NCI-H1436 (cell line): ENCODE data around the gene CHRNA9.

ENCODE experiments used
- DNase-seq: peaks from one replicate; lab custom pipeline; 2025; lab: John Stamatoyannopoulos, UW

CHRNA9 gene

DNA sequence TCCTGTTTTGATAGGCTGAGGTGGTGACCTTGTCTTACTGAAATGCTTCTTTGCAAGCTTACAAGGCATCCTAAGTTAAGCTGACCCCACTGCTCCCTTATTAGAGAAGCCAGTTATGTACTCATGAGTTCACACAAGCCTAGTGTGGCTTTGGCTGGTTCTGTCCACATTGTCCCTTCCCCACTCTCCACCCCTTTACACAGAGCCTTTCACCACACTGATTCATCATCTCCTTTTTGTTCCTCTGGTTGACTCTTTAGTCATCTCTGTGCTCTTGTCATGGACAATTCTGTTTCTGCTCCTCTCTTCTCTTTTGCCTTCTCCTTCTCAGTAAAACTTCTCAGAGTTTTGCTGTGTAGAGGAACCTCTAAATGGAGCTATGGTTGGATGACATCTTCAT is 4.9 kb downstream of the CHRNA9 start:
- DNase-seq = no peak

DNA sequence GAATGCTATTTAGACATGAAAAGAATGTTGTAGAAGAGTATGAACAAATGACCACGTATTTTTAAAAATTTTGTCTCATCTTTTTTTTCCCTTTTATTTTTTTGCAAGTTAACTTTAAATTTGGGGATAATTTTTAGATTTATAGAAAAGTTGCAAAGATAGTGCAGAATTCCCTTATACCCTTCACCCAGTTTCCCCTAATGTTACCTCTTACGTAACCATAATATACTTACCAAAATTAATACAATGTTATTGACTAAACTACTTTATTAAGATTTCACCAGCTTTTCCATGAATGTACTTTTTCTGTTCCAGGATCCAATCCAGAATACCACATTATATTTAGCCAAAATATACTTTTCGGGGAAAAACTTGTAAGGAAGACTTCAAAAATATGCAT is 12.3 kb downstream of the CHRNA9 start:
- DNase-seq = no peak

DNA sequence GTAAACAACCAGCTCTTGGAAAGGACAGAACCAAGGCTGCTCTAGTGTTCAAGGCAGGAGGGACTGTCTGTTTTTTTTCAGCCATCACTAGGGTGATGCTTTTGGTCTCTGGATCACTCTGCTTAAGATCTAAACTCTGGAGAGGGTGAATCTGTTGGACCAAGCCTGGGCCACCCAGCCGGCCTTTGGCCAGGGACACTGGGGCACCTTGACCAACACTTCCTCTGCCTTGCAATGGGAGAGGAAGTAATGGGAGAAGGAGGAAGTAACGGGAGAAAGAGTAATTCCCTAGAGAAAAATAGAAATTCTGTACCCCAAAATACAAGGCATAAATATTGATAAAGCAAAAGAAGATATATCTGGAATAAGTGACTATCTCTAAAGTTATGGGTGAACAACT is 12.9 kb downstream of the CHRNA9 start:
- no peak for DNase-seq

DNA sequence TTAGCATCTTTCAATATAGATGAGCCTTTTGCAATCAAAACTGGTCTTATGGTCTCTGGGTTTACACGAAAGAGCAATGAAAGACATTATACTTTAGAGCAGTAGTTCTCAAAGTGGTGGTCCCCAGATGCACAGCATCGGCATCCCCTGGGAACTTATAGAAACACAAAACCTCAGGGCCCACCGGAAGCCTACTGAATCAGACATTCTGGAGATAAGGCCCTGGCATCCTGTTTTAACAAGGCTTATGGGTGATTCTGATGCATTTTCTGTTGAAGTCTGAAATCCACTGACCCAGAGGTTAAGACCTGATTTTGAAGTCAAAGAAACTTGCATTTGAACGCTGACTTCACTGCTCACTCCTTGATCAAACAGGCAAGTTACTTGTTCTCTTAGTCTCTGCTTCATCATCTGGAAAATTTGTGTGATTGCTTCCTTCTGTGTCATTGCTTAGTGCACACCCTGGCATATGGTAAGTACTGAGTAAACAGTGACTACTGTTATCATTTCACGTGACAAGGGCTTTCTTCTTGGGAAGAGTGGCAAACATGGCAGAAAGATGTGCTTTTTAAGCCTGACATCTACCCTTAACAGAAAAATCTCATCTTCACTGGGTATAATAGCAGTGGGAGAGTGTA is 14.5 kb downstream of the CHRNA9 start:
- DNase-seq = peak; percentile 7

DNA sequence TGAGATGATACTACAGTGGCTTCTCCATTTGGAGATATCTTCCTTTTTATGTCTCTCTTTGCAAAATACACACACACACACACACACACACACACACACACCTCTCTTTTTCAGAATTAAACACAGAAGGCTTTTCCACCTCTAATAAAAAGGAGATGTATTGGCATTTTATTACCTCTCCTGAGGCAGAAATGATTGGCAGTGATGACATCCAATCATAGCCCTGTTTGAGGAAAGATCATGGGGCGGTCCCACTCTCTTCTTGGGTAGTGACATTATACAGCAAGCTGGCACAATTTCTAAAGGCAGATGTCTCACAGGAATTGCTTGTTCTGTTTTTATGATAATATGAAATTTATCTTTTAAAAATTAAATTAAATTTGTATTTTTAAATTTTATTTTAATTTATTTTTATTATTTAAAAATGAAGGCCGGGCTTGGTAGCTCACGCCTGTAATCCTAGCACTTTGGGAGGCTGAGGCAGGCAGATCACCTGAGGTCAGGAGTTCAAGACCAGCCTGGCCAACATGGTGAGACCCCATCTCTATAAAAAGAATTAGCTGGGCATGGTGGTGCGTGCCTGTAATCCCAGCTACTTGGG is 15.6 kb downstream of the CHRNA9 start:
- DNase-seq = no peak

DNA sequence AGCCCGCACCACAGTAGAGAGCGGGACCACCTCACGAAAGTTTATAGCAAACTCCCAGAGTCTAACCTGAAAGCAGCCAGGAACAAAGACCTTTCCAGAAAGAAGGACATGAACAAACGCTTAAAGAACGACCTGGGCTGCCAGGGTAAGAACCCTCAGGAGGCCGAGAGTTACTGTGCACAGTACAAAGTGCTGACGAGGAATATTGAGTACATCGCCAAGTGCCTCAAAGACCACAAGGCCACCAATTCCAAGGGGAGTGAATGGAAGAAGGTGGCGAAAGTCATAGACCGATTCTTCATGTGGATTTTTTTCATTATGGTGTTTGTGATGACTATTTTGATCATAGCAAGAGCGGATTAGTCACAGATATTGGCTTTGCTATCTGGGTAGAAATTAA is 19.0 kb downstream of the CHRNA9 start:
- no peak for DNase-seq

DNA sequence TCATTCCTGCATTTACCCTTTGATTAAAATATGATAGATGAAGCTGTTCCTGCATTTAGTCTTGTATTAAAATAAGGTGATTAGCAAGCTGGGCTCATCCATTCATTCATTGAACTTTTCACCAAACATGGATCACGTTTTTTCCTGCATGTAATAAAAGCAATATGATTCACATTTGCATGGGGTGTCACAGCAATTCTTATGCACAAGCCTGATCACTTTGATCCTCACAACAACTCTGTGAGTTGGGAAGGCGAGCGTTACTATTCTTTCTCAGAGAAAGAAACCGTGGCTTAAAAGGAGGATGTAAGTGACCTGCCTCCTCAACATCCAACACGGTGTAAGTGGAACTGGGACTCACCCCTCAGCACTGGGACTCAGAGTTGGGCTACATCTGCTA is 20.0 kb downstream of the CHRNA9 start:
- no peak for DNase-seq

DNA sequence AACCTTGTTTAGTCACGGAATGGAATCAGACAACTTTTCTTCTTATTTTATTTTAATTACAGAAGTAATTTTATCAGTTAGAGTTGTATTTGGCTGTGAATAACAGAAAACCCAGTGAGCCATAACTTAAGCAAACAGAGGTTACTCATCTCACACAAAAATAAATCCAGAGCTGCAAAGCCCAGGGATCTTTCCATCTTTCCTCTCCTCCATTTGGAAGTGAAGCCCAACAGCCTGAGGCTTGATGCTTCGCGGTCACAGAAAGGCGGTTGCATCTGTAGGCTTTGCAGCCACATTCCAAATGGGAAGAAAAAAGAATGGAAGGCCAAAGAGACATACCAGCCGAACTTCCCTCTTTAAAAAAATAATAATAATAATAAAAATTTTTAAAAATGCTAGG is 22.6 kb downstream of the CHRNA9 start:
- no peak for DNase-seq

DNA sequence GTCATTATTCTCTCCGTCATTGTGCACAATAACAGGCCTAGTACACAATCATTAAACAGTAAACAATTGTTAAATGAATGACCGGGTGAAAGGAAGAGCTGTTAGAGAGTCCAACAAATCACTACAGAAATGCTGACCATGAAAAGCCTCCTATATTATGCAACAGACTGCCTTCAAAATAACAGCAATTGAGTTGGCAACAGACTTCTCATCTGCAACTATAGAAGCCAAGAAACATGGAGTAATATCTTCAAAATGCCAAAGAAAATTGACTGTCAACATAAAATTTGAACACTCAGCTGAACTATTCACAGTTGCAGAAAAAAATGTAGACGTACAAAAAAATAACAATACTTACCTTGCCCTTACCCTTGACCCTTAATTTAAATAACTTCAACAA is 26.2 kb downstream of the CHRNA9 start:
- DNase-seq = no peak

DNA sequence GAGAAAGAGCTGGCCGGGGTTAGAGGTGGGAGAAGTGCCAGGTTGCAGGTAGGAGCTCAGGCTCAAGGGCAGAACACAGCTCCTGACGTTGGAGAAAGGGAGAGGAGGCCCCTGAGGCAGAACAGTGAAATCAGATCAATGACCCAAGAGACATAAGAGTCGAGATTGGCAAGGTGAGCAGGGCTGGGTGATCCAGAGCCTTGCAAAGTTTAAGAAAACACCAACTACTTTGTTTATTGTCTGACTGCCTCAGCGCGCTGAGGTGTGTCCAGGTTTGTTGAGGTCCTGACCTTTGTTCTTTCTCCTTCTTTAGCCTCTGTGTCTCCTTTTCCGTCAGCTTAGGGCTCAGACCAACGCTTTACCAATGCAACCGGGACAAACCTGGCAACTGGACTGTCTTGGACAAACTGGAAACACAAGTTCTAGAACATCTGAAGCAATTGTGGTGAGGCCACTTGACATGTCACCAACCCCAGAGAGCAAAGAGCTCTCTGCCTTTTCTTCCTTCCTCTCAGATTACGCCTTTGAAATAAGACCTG is 28.3 kb downstream of the CHRNA9 start:
- DNase-seq = no peak

DNA sequence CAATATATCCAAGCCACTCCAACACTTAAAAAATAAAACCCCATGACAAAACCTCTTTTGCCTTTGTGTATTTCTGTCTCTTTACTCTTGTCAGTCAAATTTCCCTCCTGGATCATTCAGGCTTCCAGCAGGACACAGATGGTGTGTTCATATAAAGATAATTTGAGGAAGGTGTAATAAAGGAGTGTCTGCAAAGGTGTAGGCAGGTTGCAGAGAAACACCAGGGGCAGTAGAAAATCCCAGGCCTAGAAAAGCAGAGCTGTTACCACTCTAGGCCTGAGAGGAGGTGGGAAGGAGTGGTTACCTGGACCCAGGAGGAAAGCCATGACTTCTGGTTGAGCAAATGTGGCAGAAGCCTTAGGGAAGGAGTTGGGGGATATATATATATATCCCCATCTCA is 28.8 kb downstream of the CHRNA9 start:
- DNase-seq = no peak

DNA sequence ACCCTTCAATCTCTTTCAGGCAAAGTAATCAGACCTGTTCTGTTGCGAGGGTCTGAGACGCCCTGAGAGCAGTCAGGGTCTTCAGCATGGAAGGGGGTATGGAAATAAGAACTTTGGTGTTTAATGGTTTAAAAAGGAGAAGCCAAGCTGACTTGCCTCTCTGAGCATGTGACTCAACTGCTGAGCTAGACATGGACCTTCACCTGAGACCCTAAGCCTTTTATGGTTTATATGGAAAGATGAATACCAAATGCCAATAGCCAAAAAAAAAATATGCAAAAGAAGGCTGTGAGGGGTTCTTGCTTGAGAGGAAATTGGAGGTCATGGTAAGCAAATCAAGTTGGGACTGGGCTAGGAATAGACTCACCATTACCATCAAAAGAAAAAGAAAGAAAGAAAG is 30.6 kb downstream of the CHRNA9 start:
- DNase-seq = no peak

DNA sequence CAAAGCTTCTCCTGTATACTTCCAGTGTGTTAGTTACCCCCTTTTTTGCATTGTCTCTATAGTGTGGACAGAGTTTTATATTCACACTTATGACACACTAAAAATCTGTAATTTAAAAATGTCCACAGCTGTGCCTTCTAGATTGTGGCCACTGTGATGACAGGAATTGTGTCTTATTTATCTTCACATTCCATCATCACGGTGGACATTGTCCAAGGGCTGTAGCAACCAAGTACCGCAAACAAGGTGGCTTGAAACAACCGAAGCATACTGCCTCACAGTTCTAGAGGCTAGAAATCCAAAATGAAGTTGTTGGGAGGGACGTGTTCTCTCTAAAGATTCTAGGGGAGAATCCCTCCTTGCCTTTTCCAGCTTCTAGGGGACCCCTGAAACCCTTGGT is 32.3 kb downstream of the CHRNA9 start:
- no peak for DNase-seq

DNA sequence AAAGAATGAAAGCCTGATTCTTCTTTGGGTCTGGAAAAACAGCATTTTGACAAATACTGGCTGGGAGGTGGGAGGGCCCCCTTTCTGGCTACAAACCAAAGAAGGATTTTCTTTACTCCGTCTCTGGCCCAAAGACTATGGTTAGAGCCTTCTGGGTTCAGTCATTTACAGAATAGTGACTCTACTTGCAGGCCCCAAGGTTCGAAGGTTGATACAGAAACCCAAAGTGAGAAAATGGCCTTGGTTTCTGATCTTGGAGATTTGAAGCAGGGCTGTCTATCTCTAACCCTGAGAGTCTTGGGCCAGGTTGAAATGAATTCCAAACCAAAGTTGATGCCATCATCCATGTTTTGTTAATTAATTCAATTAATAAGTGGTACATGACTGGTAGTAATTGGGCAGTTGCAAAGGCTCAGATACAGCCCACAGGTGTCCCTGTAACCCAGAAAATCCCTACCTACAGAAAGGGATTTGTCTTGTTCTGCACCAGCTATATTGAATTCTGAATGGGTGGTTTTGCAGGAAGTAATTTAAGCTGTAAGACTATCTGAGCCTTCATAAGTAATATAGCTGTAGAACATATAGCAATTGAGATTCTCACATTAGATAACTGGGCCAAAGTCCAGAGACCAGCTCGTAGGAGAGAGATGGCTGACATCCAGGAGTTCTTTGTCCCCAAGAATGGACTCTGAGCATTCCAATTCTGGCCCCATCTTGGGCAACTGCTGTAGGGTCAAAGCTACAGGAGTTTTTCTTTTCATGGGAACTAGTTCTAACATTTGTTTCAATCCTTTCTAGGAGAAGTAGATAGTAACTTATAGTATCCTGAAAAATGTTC is 34.5 kb downstream of the CHRNA9 start:
- no peak for DNase-seq

DNA sequence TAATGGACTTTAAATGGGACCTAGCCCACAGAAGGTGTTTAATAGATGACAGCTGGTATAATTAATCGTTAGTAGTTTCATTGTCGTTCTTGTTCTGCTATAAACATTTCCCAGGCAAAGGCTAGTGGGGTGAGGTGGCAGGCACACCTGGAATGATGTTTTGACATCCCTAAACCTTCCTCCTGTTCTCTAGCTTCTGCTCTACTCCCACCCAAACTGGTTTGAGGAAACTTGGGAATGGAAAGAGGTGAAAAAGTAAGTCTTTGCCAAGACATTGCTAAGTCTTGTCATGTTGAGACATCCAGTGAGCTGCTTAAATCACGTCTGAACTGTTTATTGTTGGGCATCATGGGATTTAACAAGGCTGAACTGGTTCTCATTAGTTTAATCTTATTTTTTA is 37.5 kb downstream of the CHRNA9 start:
- no peak for DNase-seq

DNA sequence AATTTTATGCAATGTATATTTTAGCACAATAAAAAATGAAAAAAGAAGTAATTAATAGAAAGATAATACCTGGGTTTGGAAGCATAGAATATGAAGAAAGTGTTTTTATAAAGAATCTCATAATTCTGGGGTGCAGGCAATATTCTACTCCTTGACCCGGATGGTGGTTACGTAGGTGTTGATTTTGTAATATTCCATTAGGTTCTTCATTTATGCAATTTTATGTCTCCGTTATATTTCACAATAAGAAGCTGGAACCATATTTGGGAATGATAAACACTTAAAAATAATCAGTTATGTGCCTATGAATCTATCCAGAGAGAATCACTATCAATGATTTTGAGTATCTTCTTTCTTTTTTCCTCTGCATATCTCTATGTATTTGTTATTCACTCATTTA is 38.5 kb downstream of the CHRNA9 start:
- DNase-seq = no peak

DNA sequence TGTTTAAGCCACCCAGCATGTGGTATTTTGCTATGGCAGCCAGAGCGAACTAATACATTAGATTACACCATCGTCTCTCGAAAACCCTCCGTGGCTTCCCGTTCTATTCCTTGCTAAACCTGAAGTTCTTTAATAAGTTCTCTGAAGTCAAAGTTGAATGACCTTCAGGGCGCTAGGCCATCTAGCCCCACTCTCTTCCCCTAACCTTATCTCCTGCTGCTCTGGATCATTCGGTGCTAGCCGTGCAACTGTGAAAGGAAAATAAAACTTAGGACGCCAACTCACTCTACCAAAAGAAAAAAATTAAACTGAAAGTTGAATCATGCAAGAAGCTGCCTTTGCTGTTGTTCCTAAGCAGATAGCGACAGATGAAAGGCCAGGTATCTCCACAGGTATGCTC is 40.0 kb downstream of the CHRNA9 start:
- no peak for DNase-seq

DNA sequence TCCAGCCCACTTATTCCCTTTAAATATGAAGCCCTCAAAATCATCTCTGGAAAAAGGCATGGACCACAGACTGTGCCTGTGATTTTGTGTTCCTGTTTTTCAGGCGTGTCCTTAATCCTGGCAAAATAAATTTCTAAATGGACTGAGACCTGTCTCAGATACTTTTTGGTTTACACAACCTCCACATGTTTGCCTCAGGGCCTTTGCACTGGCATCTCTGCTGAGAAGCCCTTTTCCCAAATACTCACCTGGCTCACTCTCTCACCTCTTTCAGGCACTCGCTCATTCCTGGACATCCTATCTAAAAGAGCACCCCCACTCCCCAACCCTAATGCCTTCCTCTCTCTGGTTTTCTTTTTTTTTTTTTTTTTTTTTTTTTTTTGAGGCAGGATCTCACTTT is 40.5 kb downstream of the CHRNA9 start:
- DNase-seq = no peak

DNA sequence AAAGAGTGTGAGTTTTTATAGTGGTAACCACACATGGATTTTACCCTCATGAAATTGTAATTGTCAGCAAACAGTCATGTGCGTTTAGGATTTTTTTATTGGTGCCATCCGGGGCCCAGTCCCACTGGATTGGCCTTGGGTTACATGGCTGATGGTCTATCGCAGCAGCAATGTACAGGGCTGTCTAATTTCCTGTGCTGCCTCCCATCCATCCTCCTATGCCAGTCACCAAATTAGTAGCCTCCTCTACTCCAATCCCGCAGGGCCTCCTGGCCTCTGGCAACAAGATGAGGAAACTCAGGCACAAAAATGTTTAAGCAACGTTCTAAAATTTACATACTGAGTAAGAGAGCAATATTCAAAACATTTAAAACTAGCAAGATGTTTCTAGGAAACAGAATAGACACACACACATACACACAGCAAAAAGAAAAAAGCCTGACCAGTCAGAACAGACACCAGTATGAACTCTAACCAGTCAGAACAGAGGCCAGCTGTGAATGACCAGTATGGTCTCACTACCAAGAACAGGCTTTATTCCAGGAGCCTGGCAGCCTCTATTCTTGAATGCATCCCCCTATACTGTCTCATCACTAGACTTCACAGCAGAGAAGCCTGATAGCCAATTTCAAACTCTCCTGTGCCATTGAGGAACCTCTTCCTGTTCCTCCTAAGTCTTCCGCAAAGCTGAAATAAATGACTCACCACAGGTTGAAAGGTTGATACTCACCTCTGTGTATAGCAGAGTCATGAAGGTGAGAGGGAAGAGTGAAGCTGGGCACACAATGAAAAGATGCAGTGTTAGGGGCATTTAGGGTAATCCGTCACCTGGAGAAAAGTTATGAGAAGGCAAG is 42.6 kb downstream of the CHRNA9 start:
- no peak for DNase-seq

DNA sequence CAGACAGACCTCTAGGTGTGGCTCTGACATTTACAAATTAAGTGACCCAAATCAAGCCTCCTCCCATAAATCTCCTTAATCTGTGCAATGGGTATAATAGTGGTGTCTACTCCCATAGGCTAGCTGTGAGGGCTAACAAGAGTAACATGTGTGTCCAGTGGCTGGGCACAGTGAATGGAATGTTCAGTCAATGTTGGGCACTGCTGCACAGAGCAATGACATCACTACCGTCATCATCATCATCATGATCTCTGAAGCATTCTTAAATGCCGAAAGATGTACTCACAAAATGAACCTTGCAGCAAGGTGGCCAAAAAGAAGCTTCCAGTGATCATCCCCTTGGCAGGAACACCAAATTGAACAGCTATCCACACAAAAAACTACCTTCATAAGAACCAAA is 43.5 kb downstream of the CHRNA9 start:
- no peak for DNase-seq

DNA sequence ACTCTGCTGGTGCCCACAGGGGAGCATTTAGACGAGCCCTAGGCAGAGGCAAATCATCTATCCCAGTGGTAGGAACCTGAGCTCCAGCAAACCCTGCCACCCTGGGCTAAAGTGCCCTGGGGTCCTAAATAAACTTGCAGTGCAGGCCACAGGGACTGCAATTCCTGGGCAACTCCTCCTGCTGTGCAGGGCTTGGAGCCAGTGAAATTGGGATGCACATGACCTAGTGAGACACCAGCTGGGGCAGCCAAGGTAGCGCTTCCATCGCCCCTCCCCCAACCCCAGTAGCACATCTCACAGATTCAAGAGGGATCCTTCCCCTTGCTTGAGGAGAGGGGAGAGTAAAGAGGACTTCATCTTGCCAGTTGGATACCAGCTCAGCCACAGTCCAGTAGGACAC is 44.1 kb downstream of the CHRNA9 start:
- DNase-seq = no peak

DNA sequence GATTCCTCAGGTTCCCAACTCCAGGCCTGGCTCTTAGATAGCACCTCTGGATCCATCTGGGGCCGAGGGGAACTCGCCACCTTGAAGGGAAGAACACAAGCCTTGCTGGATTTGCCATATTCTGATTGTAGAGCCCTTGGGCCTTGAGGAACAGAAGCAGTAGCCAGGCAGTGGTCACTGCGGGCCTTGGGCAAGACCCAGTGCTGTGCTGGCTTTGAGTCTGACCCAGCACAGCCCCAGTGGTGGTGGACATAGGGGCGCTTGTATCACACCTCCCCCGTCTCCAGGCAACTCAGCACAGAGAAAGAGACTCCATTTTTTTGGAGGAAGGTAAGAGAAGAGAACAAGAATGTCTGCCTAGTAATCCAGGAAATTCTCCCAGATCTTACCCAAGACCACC is 45.5 kb downstream of the CHRNA9 start:
- no peak for DNase-seq
